Measurements from ENCODE around the gene USH2A. TPM values are rescaled to one million over a fixed set of nuclear protein-coding genes. Genes with fewer than 3 reads are reported as not detected.

Gene USH2A
- total RNA-seq, 1 donor from 2014 or later = not detected

DNA sequence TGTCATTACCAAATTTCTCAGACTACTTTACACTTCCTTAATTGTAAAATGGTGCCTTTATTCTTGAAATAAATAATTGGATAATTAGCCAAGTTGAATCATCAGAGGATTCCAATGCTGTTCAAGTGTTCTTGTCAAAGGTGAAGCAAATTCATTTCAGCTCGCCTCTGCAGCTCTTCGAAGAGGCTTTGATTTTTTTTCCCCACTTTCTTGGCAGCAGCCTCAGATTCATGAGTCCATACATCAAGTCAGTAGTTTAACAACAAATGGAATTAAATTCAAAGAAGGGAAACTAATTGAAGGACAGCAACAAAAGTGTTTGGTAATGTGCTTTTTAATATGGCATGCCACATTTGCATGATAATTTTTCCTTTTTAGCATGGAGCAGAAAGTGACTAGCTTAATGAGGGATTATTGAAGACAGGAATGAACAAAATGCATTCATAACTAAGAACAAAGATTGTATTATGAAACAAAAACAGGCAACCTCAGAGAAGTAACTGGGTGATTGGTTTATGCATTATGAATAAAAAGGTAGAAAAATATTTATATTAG, 239.0 kb downstream of the USH2A start:
- Histone ChIP-seq H3K27me3 (no peaks in the 10 kb centered on the region), H3K27ac (no peak overlapping the region), H3K4me3 (no peak overlapping the region), H3K4me1 (no peaks in the 10 kb centered on the region), H3K9me3 (no peaks in the 10 kb centered on the region), H3K36me3 (no peaks in the 10 kb centered on the region)
- no peak for ATAC-seq
- intact Hi-C loops (cut with DNase I) = no loop called here
- DNase-seq = no peak
- TF ChIP-seq CTCF (IDR thresholded peaks at IDR 0.05) = no peak

DNA sequence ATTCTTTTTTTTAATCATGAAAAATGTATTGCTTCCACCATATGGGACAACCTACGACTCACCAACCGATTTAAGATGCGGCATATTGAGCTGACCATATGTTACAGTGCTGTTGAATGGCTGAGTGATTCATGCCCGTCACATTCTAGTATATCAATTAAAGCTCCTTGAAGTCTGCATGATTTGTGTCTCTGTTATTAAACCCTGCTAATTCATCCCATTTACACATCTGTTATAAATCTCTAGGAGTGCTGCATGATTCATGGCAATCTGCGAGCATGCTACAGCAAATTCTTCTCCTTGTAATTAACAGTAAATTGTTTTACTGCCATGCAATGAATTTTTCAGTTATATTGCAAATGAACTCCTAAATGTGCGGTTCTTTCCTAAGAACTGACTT, 239.8 kb downstream of the USH2A start:
- H3K4me1 ChIP-seq = no peaks in the 10 kb centered on the region
- TF ChIP-seq CTCF (IDR thresholded peaks at IDR 0.05) = no peak
- no peaks in the 10 kb centered on the region for H3K27me3 ChIP-seq
- intact Hi-C loops (cut with DNase I) = no loop called here
- no peaks in the 10 kb centered on the region for H3K9me3 ChIP-seq
- H3K27ac ChIP-seq = no peak overlapping the region
- no peak for ATAC-seq
- DNase-seq = no peak
- H3K36me3 ChIP-seq = no peaks in the 10 kb centered on the region
- H3K4me3 ChIP-seq = no peak overlapping the region

GRCh38 chr1:216183007-216183406, 240.2 kb downstream of the USH2A start:
- ATAC-seq (no peak), DNase-seq (no peak)
- intact Hi-C loops (cut with DNase I) = no loop called here
- Histone ChIP-seq H3K36me3 (no peaks in the 10 kb centered on the region), H3K4me1 (no peaks in the 10 kb centered on the region), H3K27ac (no peak overlapping the region), H3K4me3 (no peak overlapping the region), H3K9me3 (no peaks in the 10 kb centered on the region), H3K27me3 (no peaks in the 10 kb centered on the region)
- TF ChIP-seq CTCF (IDR thresholded peaks at IDR 0.05) = no peak

- no peak for DNase-seq
- no peak for TF ChIP-seq CTCF (IDR thresholded peaks at IDR 0.05)
- intact Hi-C loops (cut with DNase I) = no loop called here
- H3K27me3 ChIP-seq = no peaks in the 10 kb centered on the region
- H3K36me3 ChIP-seq = no peaks in the 10 kb centered on the region
- H3K27ac ChIP-seq = no peak overlapping the region
- no peaks in the 10 kb centered on the region for H3K4me1 ChIP-seq
- no peaks in the 10 kb centered on the region for H3K9me3 ChIP-seq
- H3K4me3 ChIP-seq = no peak overlapping the region
- no peak for ATAC-seq
These were observed 241.7 kb downstream of the USH2A start for GRCh38 chr1:216181590-216181989.

- Histone ChIP-seq H3K4me3 (no peak overlapping the region), H3K9me3 (no peaks in the 10 kb centered on the region), H3K36me3 (no peaks in the 10 kb centered on the region), H3K27me3 (no peaks in the 10 kb centered on the region), H3K4me1 (no peaks in the 10 kb centered on the region), H3K27ac (no peak overlapping the region)
- no peak for TF ChIP-seq CTCF (IDR thresholded peaks at IDR 0.05)
- intact Hi-C loops (cut with DNase I) = no loop called here
- DNase-seq = no peak
- no peak for ATAC-seq
These were observed 245.0 kb downstream of the USH2A start for GRCh38 chr1:216178281-216178680.

DNA sequence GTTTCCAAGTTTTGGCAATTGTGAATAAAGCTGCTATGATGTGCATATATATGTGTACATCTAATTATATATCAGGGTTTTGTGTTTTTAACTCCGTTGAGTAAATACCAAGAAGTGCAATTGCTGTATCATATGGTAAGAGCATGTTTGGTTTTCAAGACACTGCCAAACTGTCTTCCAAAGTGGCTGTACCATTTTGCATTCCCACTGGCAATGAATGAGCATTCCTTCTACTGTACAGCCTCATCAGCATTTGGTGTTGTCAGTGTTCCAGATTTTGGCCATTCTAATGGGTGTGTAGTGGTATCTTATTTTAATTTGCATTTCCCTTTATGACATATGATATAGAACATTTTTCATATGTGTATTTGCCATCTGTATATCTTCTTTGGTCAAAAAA, 246.3 kb downstream of the USH2A start:
- Histone ChIP-seq H3K27me3 (no peaks in the 10 kb centered on the region), H3K9me3 (no peaks in the 10 kb centered on the region), H3K36me3 (no peaks in the 10 kb centered on the region), H3K4me1 (no peaks in the 10 kb centered on the region), H3K27ac (no peak overlapping the region), H3K4me3 (no peak overlapping the region)
- DNase-seq (no peak), ATAC-seq (no peak)
- no peak for TF ChIP-seq CTCF (IDR thresholded peaks at IDR 0.05)
- intact Hi-C loops (cut with DNase I) = no loop called here
